Neural cell (in vitro differentiated cells): ENCODE measurements around the gene CNTNAP2. TPM values are rescaled to one million over a fixed set of nuclear protein-coding genes. Genes with fewer than 3 reads are reported as not detected.

Source experiments
- H2AFZ ChIP-seq: fragments of 200-600, 300-800 bp; sonication (generic), shearing (Covaris generic); 2 replicates; pipeline ENCODE4 v1.6.0; 2014; ENCODE audit warnings: low read depth, mild to moderate bottlenecking, antibody characterized with exemption, low read length, moderate library complexity
- H3F3A ChIP-seq: fragments of 200-600 bp; shearing (Covaris generic); 2 replicates; pipeline ENCODE4 v1.6.1; 2016; ENCODE audit warnings: mild to moderate bottlenecking, moderate library complexity, mixed read lengths, antibody characterized with exemption, low read length; ENCODE audit not compliant: insufficient read depth, poor library complexity, severe bottlenecking
- H3K27ac ChIP-seq: fragments of 200-600, 300-800 bp; sonication (generic), shearing (Covaris generic); 2 replicates; pipeline ENCODE4 v1.5.1; 2014; ENCODE audit warnings: mild to moderate bottlenecking, low read length, moderate library complexity
- H3K27me3 ChIP-seq: fragments of 300-800, 200-600 bp; sonication (generic), shearing (Covaris generic); 2 replicates; pipeline ENCODE4 v1.6.0; 2014; ENCODE audit warnings: mild to moderate bottlenecking, low read depth, low read length, moderate library complexity; ENCODE audit not compliant: insufficient read depth
- H3K36me3 ChIP-seq: fragments of 300-800, 200-600 bp; sonication (generic), shearing (Covaris generic); 2 replicates; pipeline ENCODE4 v1.5.1; 2014; ENCODE audit warnings: mild to moderate bottlenecking, antibody characterized with exemption, low read length, moderate library complexity; ENCODE audit not compliant: insufficient read depth
- H3K4me2 ChIP-seq: fragments of 300-800, 200-600 bp; sonication (generic), shearing (Covaris generic); 2 replicates; pipeline ENCODE4 v1.6.0; 2014; ENCODE audit warnings: mild to moderate bottlenecking, low read length
- H3K4me3 ChIP-seq: fragments of 300-800, 200-600 bp; sonication (generic), shearing (Covaris generic); 2 replicates; pipeline ENCODE4 v1.5.1; 2014; ENCODE audit warnings: mild to moderate bottlenecking, low read length, moderate library complexity
- H3K79me2 ChIP-seq: fragments of 200-600 bp; shearing (Covaris generic); replicated peaks from 2 replicates; pipeline ENCODE4 v1.6.0; 2014; ENCODE audit warnings: mild to moderate bottlenecking, low read length, moderate library complexity; ENCODE audit not compliant: insufficient read depth
- H3K9ac ChIP-seq: fragments of 300-800, 200-600 bp; sonication (generic), shearing (Covaris generic); 2 replicates; pipeline ENCODE4 v1.6.1; 2016; ENCODE audit warnings: mild to moderate bottlenecking, low read length, mixed read lengths
- H3K9me2 ChIP-seq: fragments of 200-600 bp; shearing (Covaris generic); 2 replicates; pipeline ENCODE4 v1.6.1; 2016; ENCODE audit warnings: mild to moderate bottlenecking, low read length, mixed read lengths; ENCODE audit not compliant: insufficient read depth
- H3K9me3 ChIP-seq: fragments of 200-600, 300-800 bp; sonication (generic), shearing (Covaris generic); 2 replicates; pipeline ENCODE4 v1.6.1; 2016; ENCODE audit warnings: mild to moderate bottlenecking, mixed run types, low read length, moderate library complexity, mixed read lengths
- H4K20me1 ChIP-seq: fragments of 200-600 bp; shearing (Covaris generic); 2 replicates; pipeline ENCODE4 v1.6.1; 2016; ENCODE audit warnings: mild to moderate bottlenecking, mixed run types; ENCODE audit not compliant: insufficient read depth
- CTCF ChIP-seq: fragments of 450-650 bp; IDR thresholded peaks from 2 replicates; pipeline ENCODE4 v1.5.1; 2014; ENCODE audit warnings: antibody characterized with exemption, mild to moderate bottlenecking, moderate library complexity; ENCODE audit not compliant: poor library complexity, severe bottlenecking
- EP300 ChIP-seq: fragments of 450-650 bp; conservative IDR thresholded peaks from 2 replicates; pipeline ENCODE4 v1.6.1; 2014; ENCODE audit warnings: antibody characterized with exemption, mild to moderate bottlenecking, moderate library complexity; ENCODE audit not compliant: poor library complexity, severe bottlenecking
- EZH2 ChIP-seq: fragments of 200-600, 300-800 bp; shearing (Covaris generic), sonication (generic); IDR thresholded peaks from 2 replicates; pipeline ENCODE4 v1.6.1; 2014; ENCODE audit warnings: antibody characterized with exemption, low read length, borderline replicate concordance, mild to moderate bottlenecking; ENCODE audit not compliant: insufficient read depth, poor library complexity, severe bottlenecking
- MXI1 ChIP-seq: fragments of 450-650 bp; conservative IDR thresholded peaks from 2 replicates; pipeline ENCODE4 v1.6.1; 2014; ENCODE audit warnings: antibody characterized with exemption, mild to moderate bottlenecking; ENCODE audit not compliant: poor library complexity, severe bottlenecking
- POLR2AphosphoS5 ChIP-seq: IDR thresholded peaks from 2 replicates; pipeline ENCODE4 v1.6.1; 2012
- RAD21 ChIP-seq: fragments of 450-650 bp; conservative IDR thresholded peaks from 2 replicates; pipeline ENCODE4 v1.6.1; 2014; ENCODE audit warnings: antibody characterized with exemption, mild to moderate bottlenecking, moderate library complexity
- REST ChIP-seq: IDR thresholded peaks from 2 replicates; pipeline ENCODE4 v1.6.1; 2012; ENCODE audit warnings: borderline replicate concordance
- SMC3 ChIP-seq: fragments of 450-650 bp; conservative IDR thresholded peaks from 2 replicates; pipeline ENCODE4 v1.6.1; 2014; ENCODE audit warnings: antibody characterized with exemption, mild to moderate bottlenecking, moderate library complexity; ENCODE audit not compliant: poor library complexity
- TAF1 ChIP-seq: IDR thresholded peaks from 2 replicates; pipeline ENCODE4 v1.6.1; 2012; ENCODE audit warnings: low read depth
- polyA plus RNA-seq: library from polyadenylated mRNA; depleted of rRNA; stranded (reverse); fragments of >200 nt; gene quantifications from 2 replicates; pipeline ENCODE4 v1.2.3, GENCODE V29; 2014

The CNTNAP2 gene
- polyA plus RNA-seq, 1 donor from 2014 or later, result 276 TPM

GRCh38 chr7:148192491-148192890 is 2075.9 kb downstream of the CNTNAP2 start:
- Histone ChIP-seq H4K20me1 (no peaks in the 10 kb centered on the region), H3K4me3 (no peak overlapping the region), H2AFZ (no peak overlapping the region), H3K36me3 (no peaks in the 10 kb centered on the region), H3K9me2 (no peaks in the 10 kb centered on the region), H3K9ac (no peak overlapping the region), H3K9me3 (no peaks in the 10 kb centered on the region), H3K27ac (no peak overlapping the region), H3K79me2 (no peaks in the 10 kb centered on the region), H3K4me2 (no peak overlapping the region), H3K27me3 (no peaks in the 10 kb centered on the region), H3F3A (no peaks in the 10 kb centered on the region)
- no peak for TF ChIP-seq RAD21
- TF ChIP-seq MXI1, result no peak
- no peak for TF ChIP-seq CTCF
- no peak for TF ChIP-seq EZH2
- TF ChIP-seq SMC3, result no peak
- no peak for TF ChIP-seq TAF1
- no peak for TF ChIP-seq POLR2AphosphoS5
- no peak for TF ChIP-seq EP300
- TF ChIP-seq REST, result no peak

- Histone ChIP-seq H3K4me2 (no peak overlapping the region), H3K79me2 (no peaks in the 10 kb centered on the region), H3K9me3 (no peaks in the 10 kb centered on the region), H2AFZ (no peak overlapping the region), H3F3A (no peaks in the 10 kb centered on the region), H4K20me1 (no peaks in the 10 kb centered on the region), H3K9ac (no peak overlapping the region), H3K27ac (no peak overlapping the region), H3K9me2 (no peaks in the 10 kb centered on the region), H3K27me3 (no peaks in the 10 kb centered on the region), H3K36me3 (no peaks in the 10 kb centered on the region), H3K4me3 (no peak overlapping the region)
- TF ChIP-seq EZH2 (no peak), MXI1 (no peak), TAF1 (no peak), EP300 (no peak), SMC3 (no peak), POLR2AphosphoS5 (no peak), CTCF (no peak), RAD21 (no peak), REST (no peak)
Measured at GRCh38 chr7:148201992-148202391, 2085.4 kb downstream of the CNTNAP2 start.
